OCI-LY7 (cell line): ENCODE measurements around the gene GABRB3. TPM values are rescaled to one million over a fixed set of nuclear protein-coding genes. Genes with fewer than 3 reads are reported as not detected.

ENCODE experiments used
- BruUV-seq: library from RNA; stranded (reverse); fragments of 400-500 nt; replicated peaks from 2 replicates; lab custom pipeline; 2021; lab: Mats Ljungman, UMichigan
- CTCF ChIA-PET: fragments of 300-600 bp; sonication (Branson Sonifier 250); formaldehyde crosslinking; loops from one replicate; lab custom pipeline; 2022; ENCODE audit warnings: antibody characterized with exemption; ENCODE audit not compliant: unreplicated experiment; lab: Charles Lee
- POLR2A ChIA-PET: fragments of 300-600 bp; sonication (Branson Sonifier 250); formaldehyde crosslinking; loops from one replicate; lab custom pipeline; 2022; ENCODE audit warnings: antibody characterized with exemption; lab: Charles Lee
- DNase-seq: peaks from one replicate; pipeline ENCODE4 v3.0.0-alpha.2; 2015; ENCODE audit warnings: low spot score
- H2AFZ ChIP-seq: fragments of 200-600 bp; sonication (generic), shearing (Covaris generic); 2 replicates; pipeline ENCODE4 v1.6.1; 2014; ENCODE audit warnings: mild to moderate bottlenecking, antibody characterized with exemption, low read length, moderate library complexity
- H3K27ac ChIP-seq: fragments of 200-600 bp; sonication (generic); 2 replicates; pipeline ENCODE4 v1.5.1; 2014; ENCODE audit warnings: mixed run types, low read depth, mild to moderate bottlenecking, moderate library complexity, low read length, inconsistent platforms; ENCODE audit not compliant: poor library complexity, severe bottlenecking
- H3K36me3 ChIP-seq: fragments of 200-600 bp; sonication (generic); 2 replicates; pipeline ENCODE4 v1.6.1; 2014; ENCODE audit warnings: mild to moderate bottlenecking, antibody characterized with exemption, low read length, moderate library complexity, mixed read lengths; ENCODE audit not compliant: insufficient read depth
- H3K4me1 ChIP-seq: fragments of 200-600 bp; sonication (generic); 2 replicates; pipeline ENCODE4 v1.5.1; 2014; ENCODE audit warnings: mild to moderate bottlenecking, low read length; ENCODE audit not compliant: insufficient read depth, poor library complexity, severe bottlenecking
- H3K4me2 ChIP-seq: fragments of 200-600 bp; sonication (generic); 2 replicates; pipeline ENCODE4 v1.6.1; 2014; ENCODE audit warnings: mild to moderate bottlenecking, low read length
- H3K4me3 ChIP-seq: fragments of 200-600 bp; sonication (generic); 2 replicates; pipeline ENCODE4 v1.5.1; 2014; ENCODE audit warnings: mild to moderate bottlenecking, low read depth, low read length; ENCODE audit not compliant: poor library complexity, severe bottlenecking
- H3K79me2 ChIP-seq: fragments of 200-600 bp; sonication (generic); 2 replicates; pipeline ENCODE4 v1.6.1; 2016; ENCODE audit warnings: low read depth, mild to moderate bottlenecking, low read length, moderate library complexity, mixed read lengths; ENCODE audit not compliant: insufficient read depth
- H3K9me2 ChIP-seq: fragments of 200-600 bp; sonication (generic); 2 replicates; pipeline ENCODE4 v1.6.1; 2016; ENCODE audit warnings: mild to moderate bottlenecking, low read length, mixed read lengths; ENCODE audit not compliant: insufficient read depth
- H3K9me3 ChIP-seq: fragments of 200-600 bp; sonication (generic); 2 replicates; pipeline ENCODE4 v1.6.1; 2014; ENCODE audit warnings: mild to moderate bottlenecking, mixed run types, low read length, mixed read lengths
- H4K20me1 ChIP-seq: fragments of 200-600 bp; sonication (generic); 2 replicates; pipeline ENCODE4 v1.6.1; 2014; ENCODE audit warnings: mild to moderate bottlenecking, antibody characterized with exemption, low read length, moderate library complexity, mixed read lengths; ENCODE audit not compliant: insufficient read depth
- EZH2phosphoT487 ChIP-seq: fragments of 200-600 bp; sonication (generic); IDR thresholded peaks from 2 replicates; pipeline ENCODE4 v1.6.1; 2018; ENCODE audit warnings: low read depth, borderline replicate concordance, mild to moderate bottlenecking, mixed run types, antibody characterized with exemption, low read length, moderate library complexity, mixed read lengths
- intact Hi-C: fragments of 100-400 bp; cut with micrococcal nuclease; formaldehyde crosslinking; loops from one replicate; pipeline ENCODE4 v1.10.0; 2022; ENCODE audit not compliant: unreplicated experiment
- total RNA-seq, 2 experiments: library from RNA; depleted of rRNA in 1 of 2; stranded (reverse); fragments of >200 nt in 1 of 2; shearing (Covaris generic) in 1 of 2; gene quantifications; 2 replicates each; pipeline ENCODE4 v1.2.3, GENCODE V29; 2014 to 2022
- TF ChIP-seq, protein P1 (sequence below): fragments of 200-600 bp; sonication (generic); conservative IDR thresholded peaks from 2 replicates; pipeline ENCODE4 v1.5.1; 2014; ENCODE audit warnings: mild to moderate bottlenecking, antibody characterized with exemption, low read length, moderate library complexity, mixed read lengths

GABRB3 gene
- total RNA-seq, 2 experiments from 2014 or later, result 2.8 to 6.5 TPM

DNA sequence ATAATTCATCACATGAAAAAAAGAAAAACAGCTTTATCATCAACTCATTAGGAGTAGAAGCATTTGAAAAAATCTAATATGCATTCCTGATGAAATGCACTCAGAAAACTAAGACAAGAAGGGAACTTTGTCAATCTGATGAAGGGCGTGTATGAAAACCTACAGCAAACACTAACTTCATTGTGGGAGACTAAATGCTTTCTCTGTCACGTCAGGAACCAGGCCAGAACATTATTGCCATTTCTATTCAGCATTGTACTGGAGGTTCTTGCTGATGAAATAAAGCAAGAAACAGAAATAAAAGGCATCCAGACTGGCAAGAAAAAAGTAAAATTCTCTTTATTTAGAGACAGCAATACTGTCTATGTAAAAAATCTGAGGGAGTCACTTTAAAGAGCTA is 235.2 kb downstream of the GABRB3 start:
- DNase-seq, result no peak
- no peaks in the 10 kb centered on the region for H3K9me3 ChIP-seq
- TF ChIP-seq, protein P1, sequence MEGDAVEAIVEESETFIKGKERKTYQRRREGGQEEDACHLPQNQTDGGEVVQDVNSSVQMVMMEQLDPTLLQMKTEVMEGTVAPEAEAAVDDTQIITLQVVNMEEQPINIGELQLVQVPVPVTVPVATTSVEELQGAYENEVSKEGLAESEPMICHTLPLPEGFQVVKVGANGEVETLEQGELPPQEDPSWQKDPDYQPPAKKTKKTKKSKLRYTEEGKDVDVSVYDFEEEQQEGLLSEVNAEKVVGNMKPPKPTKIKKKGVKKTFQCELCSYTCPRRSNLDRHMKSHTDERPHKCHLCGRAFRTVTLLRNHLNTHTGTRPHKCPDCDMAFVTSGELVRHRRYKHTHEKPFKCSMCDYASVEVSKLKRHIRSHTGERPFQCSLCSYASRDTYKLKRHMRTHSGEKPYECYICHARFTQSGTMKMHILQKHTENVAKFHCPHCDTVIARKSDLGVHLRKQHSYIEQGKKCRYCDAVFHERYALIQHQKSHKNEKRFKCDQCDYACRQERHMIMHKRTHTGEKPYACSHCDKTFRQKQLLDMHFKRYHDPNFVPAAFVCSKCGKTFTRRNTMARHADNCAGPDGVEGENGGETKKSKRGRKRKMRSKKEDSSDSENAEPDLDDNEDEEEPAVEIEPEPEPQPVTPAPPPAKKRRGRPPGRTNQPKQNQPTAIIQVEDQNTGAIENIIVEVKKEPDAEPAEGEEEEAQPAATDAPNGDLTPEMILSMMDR, result no peak
- TF ChIP-seq EZH2phosphoT487, result no peak
- H3K9me2 ChIP-seq, result no peaks in the 10 kb centered on the region
- H4K20me1 ChIP-seq, result no peaks in the 10 kb centered on the region
- intact Hi-C loops, result no loop called here
- H3K4me3 ChIP-seq, result no peak overlapping the region
- no peaks in the 10 kb centered on the region for H3K79me2 ChIP-seq
- ChIA-PET CTCF (no interaction called here), POLR2A (no interaction called here)
- no peak overlapping the region for H3K27ac ChIP-seq
- no peaks in the 10 kb centered on the region for H3K4me1 ChIP-seq
- no peak overlapping the region for H2AFZ ChIP-seq
- H3K36me3 ChIP-seq, result no peaks in the 10 kb centered on the region
- no TSS peak for BruUV-seq
- H3K4me2 ChIP-seq, result no peak overlapping the region

DNA sequence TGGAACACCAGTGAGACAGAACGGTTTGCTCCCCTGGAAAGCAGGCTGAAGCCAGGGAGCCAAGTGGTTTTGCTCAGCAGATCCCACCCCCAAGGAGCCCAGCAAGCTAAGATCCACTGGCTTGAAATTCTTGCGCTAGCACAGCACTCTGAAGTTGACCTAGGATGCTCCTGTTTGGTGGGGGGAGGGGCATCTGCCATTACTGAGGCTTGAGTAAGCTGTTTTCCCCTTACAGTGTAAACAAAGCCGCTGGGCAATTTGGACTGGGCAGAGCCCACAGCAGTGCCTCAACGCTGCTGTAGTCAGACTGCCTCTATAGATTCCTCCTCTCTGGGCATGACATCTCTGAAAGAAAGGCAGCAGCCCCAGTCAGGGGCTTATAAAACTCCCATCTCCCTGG is 241.4 kb downstream of the GABRB3 start:
- CTCF ChIA-PET, result no interaction called here
- TF ChIP-seq EZH2phosphoT487, result no peak
- TF ChIP-seq, protein P1, result no peak
- H3K36me3 ChIP-seq, result no peaks in the 10 kb centered on the region
- no peaks in the 10 kb centered on the region for H3K9me3 ChIP-seq
- no peak overlapping the region for H3K27ac ChIP-seq
- H3K4me2 ChIP-seq, result no peak overlapping the region
- POLR2A ChIA-PET, result no interaction called here
- no peaks in the 10 kb centered on the region for H3K4me1 ChIP-seq
- no peaks in the 10 kb centered on the region for H4K20me1 ChIP-seq
- H3K9me2 ChIP-seq, result no peaks in the 10 kb centered on the region
- H3K79me2 ChIP-seq, result no peaks in the 10 kb centered on the region
- no peak overlapping the region for H3K4me3 ChIP-seq
- no peak for DNase-seq
- intact Hi-C loops, result no loop called here
- H2AFZ ChIP-seq, result no peak overlapping the region
- BruUV-seq, result no TSS peak

DNA sequence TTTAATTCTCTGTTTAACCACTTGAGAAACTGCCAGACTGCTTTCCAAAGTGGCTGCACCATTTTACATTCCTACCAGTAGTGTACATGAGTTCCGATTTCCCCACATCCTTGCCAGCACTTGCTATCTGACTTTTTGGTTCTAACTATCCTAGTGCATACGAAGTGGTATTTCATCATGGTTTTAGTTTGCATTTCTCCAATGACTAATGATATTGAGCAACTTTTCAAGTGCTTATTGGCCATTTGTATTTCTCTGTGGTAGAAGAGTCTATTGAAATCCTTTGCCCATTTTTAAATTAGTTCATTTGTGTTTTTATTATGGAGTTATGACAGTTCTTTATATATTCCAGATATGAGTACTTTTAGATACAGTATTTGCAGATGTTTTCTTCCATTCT is 247.8 kb downstream of the GABRB3 start:
- DNase-seq, result no peak
- intact Hi-C loops, result no loop called here
- CTCF ChIA-PET, result no interaction called here

More for the DNA sequence above, 247.8 kb downstream of the GABRB3 start:
- no peak overlapping the region for H2AFZ ChIP-seq
- no peaks in the 10 kb centered on the region for H3K9me2 ChIP-seq
- H3K4me3 ChIP-seq, result no peak overlapping the region
- H3K36me3 ChIP-seq, result no peaks in the 10 kb centered on the region
- H3K9me3 ChIP-seq, result no peaks in the 10 kb centered on the region
- H4K20me1 ChIP-seq, result no peaks in the 10 kb centered on the region
- POLR2A ChIA-PET, result interaction anchor here (0.6 kb wide), 1 partner anchor 12 kb away, joined by 3 read pairs; no protein-coding TSS in a partner anchor
- TF ChIP-seq EZH2phosphoT487, result no peak
- TF ChIP-seq, protein P1, result no peak
- no peak overlapping the region for H3K4me2 ChIP-seq
- no peak overlapping the region for H3K27ac ChIP-seq
- H3K79me2 ChIP-seq, result no peaks in the 10 kb centered on the region
- no TSS peak for BruUV-seq
- no peaks in the 10 kb centered on the region for H3K4me1 ChIP-seq
